ENCODE measurements around the gene SIX3. TPM values are rescaled to one million over a fixed set of nuclear protein-coding genes. Genes with fewer than 3 reads are reported as not detected.

The SIX3 gene
- total RNA-seq, 1 donor from 2014 or later = not detected

GRCh38 chr2:44904578-44904977 lies 36.9 kb upstream of the SIX3 start:
- peaks cover 4% of the 10 kb centered on the region for H3K9me3 Mint-ChIP-seq
- no peak for DNase-seq (ENCODE audit: low spot score in 2 of 2, unreplicated experiment in 2 of 2)
- H3K27me3 Mint-ChIP-seq (ENCODE audit: low read depth) = peaks cover 78% of the 10 kb centered on the region
- no peak for TF ChIP-seq CTCF (IDR thresholded peaks at IDR 0.05; ENCODE audit: unreplicated experiment)
- H3K36me3 Mint-ChIP-seq = no peaks in the 10 kb centered on the region
- H3K4me3 Mint-ChIP-seq = no peak overlapping the region
- no peaks in the 10 kb centered on the region for H3K4me1 Mint-ChIP-seq
- no peak overlapping the region for H3K27ac Mint-ChIP-seq

GRCh38 chr2:44906972-44907371 lies 34.5 kb upstream of the SIX3 start:
- H3K4me3 Mint-ChIP-seq = no peak overlapping the region
- H3K9me3 Mint-ChIP-seq = peaks cover 17% of the 10 kb centered on the region
- no peaks in the 10 kb centered on the region for H3K4me1 Mint-ChIP-seq
- DNase-seq (ENCODE audit: low spot score in 2 of 2, unreplicated experiment in 2 of 2) = no peak
- peaks cover 63% of the 10 kb centered on the region for H3K27me3 Mint-ChIP-seq (ENCODE audit: low read depth)
- no peak overlapping the region for H3K27ac Mint-ChIP-seq
- TF ChIP-seq CTCF (IDR thresholded peaks at IDR 0.05; ENCODE audit: unreplicated experiment) = no peak
- H3K36me3 Mint-ChIP-seq = peaks cover 2% of the 10 kb centered on the region

- peaks cover 2% of the 10 kb centered on the region for H3K36me3 Mint-ChIP-seq
- no peak overlapping the region for H3K4me3 Mint-ChIP-seq
- H3K4me1 Mint-ChIP-seq = no peaks in the 10 kb centered on the region
- peaks cover 15% of the 10 kb centered on the region for H3K9me3 Mint-ChIP-seq
- no peak overlapping the region for H3K27ac Mint-ChIP-seq
- peaks cover 63% of the 10 kb centered on the region for H3K27me3 Mint-ChIP-seq (ENCODE audit: low read depth)
- DNase-seq (ENCODE audit: low spot score in 2 of 2, unreplicated experiment in 2 of 2) = no peak
- TF ChIP-seq CTCF (IDR thresholded peaks at IDR 0.05; ENCODE audit: unreplicated experiment) = no peak
Observed at GRCh38 chr2:44909831-44910230, 31.7 kb upstream of the SIX3 start.

GRCh38 chr2:44912660-44913059 lies 28.8 kb upstream of the SIX3 start:
- H3K27me3 Mint-ChIP-seq (ENCODE audit: low read depth) = peaks cover 68% of the 10 kb centered on the region
- no peaks in the 10 kb centered on the region for H3K4me1 Mint-ChIP-seq
- peaks cover 2% of the 10 kb centered on the region for H3K36me3 Mint-ChIP-seq
- peaks cover 13% of the 10 kb centered on the region for H3K9me3 Mint-ChIP-seq
- H3K4me3 Mint-ChIP-seq = no peak overlapping the region
- TF ChIP-seq CTCF (IDR thresholded peaks at IDR 0.05; ENCODE audit: unreplicated experiment) = no peak
- no peak for DNase-seq (ENCODE audit: low spot score in 2 of 2, unreplicated experiment in 2 of 2)
- no peak overlapping the region for H3K27ac Mint-ChIP-seq

GRCh38 chr2:44916291-44916690 lies 25.2 kb upstream of the SIX3 start:
- Mint-ChIP-seq H3K4me1 (no peaks in the 10 kb centered on the region), H3K4me3 (no peak overlapping the region), H3K9me3 (peaks cover under 1% of the 10 kb centered on the region), H3K27ac (no peak overlapping the region), H3K36me3 (no peaks in the 10 kb centered on the region), H3K27me3 (ENCODE audit: low read depth) (peaks cover 91% of the 10 kb centered on the region)
- no peak for TF ChIP-seq CTCF (IDR thresholded peaks at IDR 0.05; ENCODE audit: unreplicated experiment)
- DNase-seq (ENCODE audit: low spot score in 2 of 2, unreplicated experiment in 2 of 2) = no peak
